PC-9 (cell line): ENCODE measurements around the gene RAB18. TPM values are rescaled to one million over a fixed set of nuclear protein-coding genes. Genes with fewer than 3 reads are reported as not detected.

Experiments
- BruUV-seq: library from RNA; stranded (reverse); fragments of 400-500 nt; replicated peaks from 2 replicates; lab custom pipeline; 2021; lab: Mats Ljungman, UMichigan
- CTCF ChIA-PET: fragments of 300-600 bp; sonication (Branson Sonifier 250); formaldehyde crosslinking; loops from one replicate; lab custom pipeline; 2022; ENCODE audit warnings: antibody characterized with exemption; lab: Charles Lee
- POLR2A ChIA-PET: fragments of 300-600 bp; sonication (Branson Sonifier 250); formaldehyde crosslinking; loops from one replicate; lab custom pipeline; 2022; ENCODE audit warnings: antibody characterized with exemption; ENCODE audit not compliant: unreplicated experiment; lab: Charles Lee
- DNase-seq, 2 experiments: peaks; one replicate each; pipeline versions ENCODE4 v3.0.0 to v3.0.0-alpha.2; 2015 to 2022; ENCODE audit warnings: mixed read lengths in 1 of 2
- H2AFZ ChIP-seq: fragments of 200-600 bp; sonication (generic); 2 replicates; pipeline ENCODE4 v1.8.1; 2017; ENCODE audit warnings: antibody characterized with exemption
- H3F3A ChIP-seq: fragments of 200-600 bp; sonication (generic); 2 replicates; pipeline ENCODE4 v1.8.1; 2017; ENCODE audit warnings: antibody characterized with exemption, mild to moderate bottlenecking, low read depth; ENCODE audit not compliant: insufficient read depth
- H3K27ac ChIP-seq: fragments of 200-600 bp; sonication (generic); 2 replicates; pipeline ENCODE4 v1.6.1; 2016; ENCODE audit warnings: mixed run types
- H3K27me3 ChIP-seq: fragments of 200-600 bp; sonication (generic); 2 replicates; pipeline ENCODE4 v1.6.1; 2016; ENCODE audit warnings: low read depth, mixed run types; ENCODE audit not compliant: insufficient read depth
- H3K36me3 ChIP-seq: fragments of 200-600 bp; sonication (generic); 2 replicates; pipeline ENCODE4 v1.6.1; 2016; ENCODE audit warnings: low read depth, mixed run types
- H3K4me1 ChIP-seq: fragments of 200-600 bp; sonication (generic); replicated peaks from 2 replicates; pipeline ENCODE4 v1.6.1; 2016; ENCODE audit warnings: mixed run types; ENCODE audit not compliant: insufficient read depth
- H3K4me2 ChIP-seq: fragments of 200-600 bp; sonication (generic); 2 replicates; pipeline ENCODE4 v1.6.1; 2017; ENCODE audit warnings: mixed run types
- H3K4me3 ChIP-seq: fragments of 200-600 bp; sonication (generic); 2 replicates; pipeline ENCODE4 v1.6.1; 2016; ENCODE audit warnings: mixed run types
- H3K79me2 ChIP-seq: fragments of 200-600 bp; sonication (generic); 2 replicates; pipeline ENCODE4 v1.6.1; 2017; ENCODE audit warnings: low read depth, mixed run types
- H3K9me2 ChIP-seq: fragments of 200-600 bp; sonication (generic); 2 replicates; pipeline ENCODE4 v1.8.1; 2017; ENCODE audit warnings: mild to moderate bottlenecking; ENCODE audit not compliant: insufficient read depth
- H3K9me3 ChIP-seq: fragments of 200-600 bp; sonication (generic); 2 replicates; pipeline ENCODE4 v1.8.1; 2016; ENCODE audit warnings: low read depth; ENCODE audit not compliant: insufficient read depth
- H4K20me1 ChIP-seq: fragments of 200-600 bp; sonication (generic); 2 replicates; pipeline ENCODE4 v1.8.1; 2017; ENCODE audit not compliant: insufficient read depth
- EZH2 ChIP-seq: fragments of 200-600 bp; sonication (generic); IDR thresholded peaks from 2 replicates; pipeline ENCODE4 v1.8.0; 2017; ENCODE audit warnings: antibody characterized with exemption, low read depth
- intact Hi-C: fragments of 100-400 bp; cut with micrococcal nuclease; formaldehyde crosslinking; loops from one replicate; pipeline ENCODE4 v1.10.0; 2022; ENCODE audit not compliant: unreplicated experiment
- total RNA-seq: library from RNA; stranded (reverse); gene quantifications from 2 replicates; pipeline ENCODE4 v1.2.3, GENCODE V29; 2021
- TF ChIP-seq, protein P1 (sequence below): fragments of 200-600 bp; sonication (generic); conservative IDR thresholded peaks from 2 replicates; pipeline ENCODE4 v1.6.1; 2017; ENCODE audit warnings: mixed run types, antibody characterized with exemption, mild to moderate bottlenecking, moderate library complexity

The RAB18 gene
- total RNA-seq, 1 experiment from 2014 or later: 63.1 TPM

- Histone ChIP-seq H3K79me2 (no peaks in the 10 kb centered on the region; the same call in 1 of the 2 replicates), H3K9me3 (no peaks in the 10 kb centered on the region), H3K9me2 (no peaks in the 10 kb centered on the region), H3K36me3 (no peaks in the 10 kb centered on the region), H3K4me1 (no peaks in the 10 kb centered on the region), H3K4me2 (no peak overlapping the region), H3K4me3 (no peak overlapping the region), H3K27ac (no peak overlapping the region), H4K20me1 (no peaks in the 10 kb centered on the region), H3K27me3 (no peaks in the 10 kb centered on the region), H3F3A (no peaks in the 10 kb centered on the region), H2AFZ (no peak overlapping the region)
- intact Hi-C loops: no loop called here
- no peak for DNase-seq
- ChIA-PET POLR2A (no interaction called here), CTCF (no interaction called here)
- TF ChIP-seq, protein P1, sequence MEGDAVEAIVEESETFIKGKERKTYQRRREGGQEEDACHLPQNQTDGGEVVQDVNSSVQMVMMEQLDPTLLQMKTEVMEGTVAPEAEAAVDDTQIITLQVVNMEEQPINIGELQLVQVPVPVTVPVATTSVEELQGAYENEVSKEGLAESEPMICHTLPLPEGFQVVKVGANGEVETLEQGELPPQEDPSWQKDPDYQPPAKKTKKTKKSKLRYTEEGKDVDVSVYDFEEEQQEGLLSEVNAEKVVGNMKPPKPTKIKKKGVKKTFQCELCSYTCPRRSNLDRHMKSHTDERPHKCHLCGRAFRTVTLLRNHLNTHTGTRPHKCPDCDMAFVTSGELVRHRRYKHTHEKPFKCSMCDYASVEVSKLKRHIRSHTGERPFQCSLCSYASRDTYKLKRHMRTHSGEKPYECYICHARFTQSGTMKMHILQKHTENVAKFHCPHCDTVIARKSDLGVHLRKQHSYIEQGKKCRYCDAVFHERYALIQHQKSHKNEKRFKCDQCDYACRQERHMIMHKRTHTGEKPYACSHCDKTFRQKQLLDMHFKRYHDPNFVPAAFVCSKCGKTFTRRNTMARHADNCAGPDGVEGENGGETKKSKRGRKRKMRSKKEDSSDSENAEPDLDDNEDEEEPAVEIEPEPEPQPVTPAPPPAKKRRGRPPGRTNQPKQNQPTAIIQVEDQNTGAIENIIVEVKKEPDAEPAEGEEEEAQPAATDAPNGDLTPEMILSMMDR: no peak
- TF ChIP-seq EZH2: no peak
- no TSS peak for BruUV-seq
Observed at GRCh38 chr10:27526242-27526641, 22.1 kb downstream of the RAB18 start.

DNA sequence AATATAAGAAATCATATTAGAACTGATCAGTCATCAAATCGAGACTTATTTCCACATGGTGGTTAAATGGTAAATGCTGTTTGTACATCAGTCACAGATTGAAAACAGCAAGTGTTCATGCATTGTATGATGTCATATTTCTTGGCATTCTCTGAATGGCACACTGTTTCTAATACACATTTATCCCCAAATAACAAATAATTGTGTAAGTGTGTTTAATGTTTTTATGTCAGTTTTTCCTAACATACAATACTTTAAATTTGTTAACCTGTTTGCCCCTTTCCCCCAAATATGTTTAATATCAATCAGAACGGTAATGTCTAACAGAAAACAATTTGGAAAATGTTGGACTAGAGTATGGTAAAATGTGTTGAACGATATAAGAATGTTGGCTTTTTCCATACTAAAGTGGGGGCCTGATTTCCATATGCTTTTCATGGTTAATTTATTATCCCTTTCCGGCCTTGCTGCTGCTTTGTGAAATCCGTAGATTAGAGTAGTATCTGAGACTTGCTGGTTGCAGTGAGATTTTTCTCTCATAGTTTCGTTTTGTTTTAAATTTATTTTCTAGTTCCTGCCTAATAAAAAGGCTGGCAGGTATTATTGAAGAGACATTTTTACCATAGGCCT is 23.7 kb downstream of the RAB18 start:
- POLR2A ChIA-PET: no interaction called here
- H2AFZ ChIP-seq: no peak overlapping the region
- DNase-seq: no peak
- H4K20me1 ChIP-seq: no peaks in the 10 kb centered on the region
- no peaks in the 10 kb centered on the region for H3F3A ChIP-seq
- no peak overlapping the region for H3K27ac ChIP-seq
- H3K9me2 ChIP-seq: no peaks in the 10 kb centered on the region
- no peaks in the 10 kb centered on the region for H3K79me2 ChIP-seq
- BruUV-seq: no TSS peak
- no peak overlapping the region for H3K4me2 ChIP-seq
- no peaks in the 10 kb centered on the region for H3K9me3 ChIP-seq
- intact Hi-C loops: no loop called here
- TF ChIP-seq EZH2: no peak
- TF ChIP-seq, protein P1: no peak
- no peaks in the 10 kb centered on the region for H3K36me3 ChIP-seq
- no peaks in the 10 kb centered on the region for H3K4me1 ChIP-seq
- no peaks in the 10 kb centered on the region for H3K27me3 ChIP-seq
- CTCF ChIA-PET: no interaction called here
- no peak overlapping the region for H3K4me3 ChIP-seq

DNA sequence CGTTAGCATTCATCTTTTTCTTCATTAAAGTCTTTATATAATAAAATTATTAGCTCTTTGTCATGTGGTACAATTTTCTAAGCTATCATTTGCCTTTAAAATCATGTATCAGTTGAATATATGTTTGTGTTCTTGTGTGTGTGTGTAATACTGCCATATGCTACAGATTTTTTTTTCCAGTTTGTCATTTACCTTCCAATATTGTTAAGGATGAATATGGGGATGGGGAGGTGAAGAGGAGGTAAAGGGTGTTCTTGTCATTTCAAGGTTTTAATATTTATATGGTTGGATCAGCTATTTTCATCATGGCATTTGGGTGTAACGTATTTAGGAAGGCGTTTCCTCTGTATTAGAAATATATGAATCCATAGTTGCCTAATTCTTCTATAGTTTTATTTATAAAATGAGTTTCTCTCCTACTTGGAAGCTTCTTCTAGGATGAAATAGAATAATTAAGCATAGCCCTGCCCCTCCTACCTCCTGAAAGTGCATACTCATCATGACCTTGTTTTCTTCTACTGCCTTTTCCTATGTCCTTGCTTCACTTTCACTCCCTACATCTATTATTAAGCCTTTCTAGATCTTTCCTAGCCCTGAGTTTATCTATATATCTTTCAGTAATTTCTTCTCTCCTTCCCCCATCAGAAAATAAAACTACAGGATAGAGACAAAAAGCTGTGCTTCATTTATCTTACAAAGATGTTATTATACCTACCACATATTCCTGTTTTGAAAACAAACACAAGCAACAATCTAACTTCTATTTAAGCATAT is 25.1 kb downstream of the RAB18 start:
- POLR2A ChIA-PET: no interaction called here

More for the DNA sequence above, 25.1 kb downstream of the RAB18 start:
- Histone ChIP-seq H3K27ac (peak overlapping the region; percentile 44), H3K4me2 (no peak overlapping the region), H3K4me3 (no peak overlapping the region), H3K36me3 (no peaks in the 10 kb centered on the region), H2AFZ (no peak overlapping the region), H3K9me2 (no peaks in the 10 kb centered on the region), H3K4me1 (no peaks in the 10 kb centered on the region), H3F3A (no peaks in the 10 kb centered on the region), H3K9me3 (no peaks in the 10 kb centered on the region), H4K20me1 (no peaks in the 10 kb centered on the region), H3K27me3 (no peaks in the 10 kb centered on the region), H3K79me2 (no peaks in the 10 kb centered on the region)
- intact Hi-C loops: no loop called here
- no peak for DNase-seq
- CTCF ChIA-PET: no interaction called here
- TF ChIP-seq, protein P1: no peak
- no peak for TF ChIP-seq EZH2
- TSS peak; percentile 16 for BruUV-seq
